Panc1 (cell line): Measurements from ENCODE around the gene DYRK1A. TPM values are rescaled to one million over a fixed set of nuclear protein-coding genes. Genes with fewer than 3 reads are reported as not detected.

Experiments used
- ATAC-seq: fragments of 200-7000 bp; cut with Tn5 transposase; 2 replicates; pipeline ENCODE4 v1.9.1; 2020; ENCODE audit warnings: mild to moderate bottlenecking, moderate library complexity
- BruUV-seq: library from RNA; stranded (reverse); fragments of 400-500 nt; replicated peaks from 2 replicates; lab custom pipeline; 2021; lab: Mats Ljungman, UMichigan
- CTCF ChIA-PET: fragments of 300-600 bp; sonication (Branson Sonifier 250); formaldehyde crosslinking; loops from one replicate; lab custom pipeline; 2022; ENCODE audit warnings: antibody characterized with exemption; lab: Charles Lee
- POLR2A ChIA-PET: fragments of 300-600 bp; sonication (Branson Sonifier 250); formaldehyde crosslinking; loops from one replicate; lab custom pipeline; 2022; ENCODE audit warnings: antibody characterized with exemption; lab: Charles Lee
- DNase-seq: peaks from one replicate; pipeline ENCODE4 v3.0.0-alpha.2; 2010; ENCODE audit warnings: low read depth, low spot score
- H3K27ac ChIP-seq: 2 replicates; pipeline ENCODE4 v1.5.1; 2011; ENCODE audit warnings: mild to moderate bottlenecking, low read length, inconsistent platforms
- H3K27me3 ChIP-seq: fragments of 200-500 bp; sonication (Bioruptor generic); 2 replicates; pipeline ENCODE4 v1.6.0; 2014; ENCODE audit warnings: low read length, inconsistent platforms; ENCODE audit not compliant: control insufficient read depth, insufficient read depth
- H3K36me3 ChIP-seq: fragments of 200-500 bp; sonication (Bioruptor generic); 2 replicates; pipeline ENCODE4 v1.5.1; 2014; ENCODE audit warnings: inconsistent platforms, mild to moderate bottlenecking, low read length, moderate library complexity; ENCODE audit not compliant: control insufficient read depth, insufficient read depth
- H3K4me1 ChIP-seq: 2 replicates; pipeline ENCODE4 v1.5.1; 2011; ENCODE audit warnings: inconsistent platforms, mild to moderate bottlenecking, low read length, moderate library complexity; ENCODE audit not compliant: control insufficient read depth, insufficient read depth
- H3K4me3 ChIP-seq, 2 experiments: 2 replicates each; pipeline ENCODE4 v1.5.1; 2011 to 2012; ENCODE audit warnings: low read depth in 2 of 2, low read length in 2 of 2, mild to moderate bottlenecking in 2 of 2, inconsistent platforms in 1 of 2, moderate library complexity in 1 of 2
- H3K9me3 ChIP-seq: fragments of 200-500 bp; sonication (Bioruptor generic); 2 replicates; pipeline ENCODE4 v1.5.1; 2014; ENCODE audit warnings: low read depth, mild to moderate bottlenecking, inconsistent platforms, low read length, moderate library complexity; ENCODE audit not compliant: control insufficient read depth, insufficient read depth
- POLR2AphosphoS5 ChIP-seq: IDR thresholded peaks from 2 replicates; pipeline ENCODE4 v1.6.1; 2012; ENCODE audit warnings: mild to moderate bottlenecking, low read depth, low read length, moderate library complexity
- SIN3A ChIP-seq: IDR thresholded peaks from 2 replicates; pipeline ENCODE4 v1.6.1; 2012; ENCODE audit warnings: low read depth, mild to moderate bottlenecking, low read length, moderate library complexity, borderline replicate concordance; ENCODE audit not compliant: insufficient read depth
- TCF7L2 ChIP-seq: IDR thresholded peaks from 2 replicates; pipeline ENCODE4 v1.6.1; 2011; ENCODE audit warnings: mild to moderate bottlenecking, low read depth, low read length, inconsistent platforms
- in situ Hi-C: cut with HindIII; loops from 2 replicates; pipeline ENCODE4 v1.10.0; 2016; ENCODE audit warnings: low sequenced_read_pairs, low pct_unique_long_range_greater_than_20kb
- intact Hi-C: fragments of 100-400 bp; cut with micrococcal nuclease; formaldehyde crosslinking; loops from one replicate; pipeline ENCODE4 v1.10.0; 2022; ENCODE audit not compliant: unreplicated experiment
- total RNA-seq: library from RNA; stranded (reverse); gene quantifications from one replicate; pipeline ENCODE4 v1.2.1, GENCODE V29; 2021; ENCODE audit not compliant: unreplicated experiment
- TF ChIP-seq, protein P1 (sequence below), 2 experiments: IDR thresholded peaks; 2 replicates each; pipeline ENCODE4 v1.6.1; 2011 to 2012; ENCODE audit warnings: low read depth in 2 of 2, control low read depth in 1 of 2, low read length in 1 of 2, mild to moderate bottlenecking in 1 of 2, moderate library complexity in 1 of 2; ENCODE audit not compliant: insufficient read depth in 1 of 2
- TF ChIP-seq, protein P2 (sequence below): fragments of 450-650 bp; IDR thresholded peaks from 2 replicates; pipeline ENCODE4 v1.5.1; 2017; ENCODE audit warnings: mild to moderate bottlenecking

Gene DYRK1A
- total RNA-seq, 1 experiment from 2014 or later, result 36.1 TPM

GRCh38 chr21:37475186-37475868 is 108.8 kb downstream of the DYRK1A start:
- CTCF ChIA-PET, result no interaction called here
- Histone ChIP-seq H3K4me1 (peaks cover 6% of the 10 kb centered on the region), H3K36me3 (no peaks in the 10 kb centered on the region; the same call in 1 of the 2 replicates), H3K4me3 (no peak overlapping the region), H3K27ac (no peak overlapping the region), H3K27me3 (no peaks in the 10 kb centered on the region), H3K9me3 (no peaks in the 10 kb centered on the region)
- in situ Hi-C loops (no loop called here), intact Hi-C loops (no loop called here)
- BruUV-seq, result no TSS peak
- DNase-seq (no peak), ATAC-seq (no peak)
- POLR2A ChIA-PET, result no interaction called here
- no peak for TF ChIP-seq POLR2AphosphoS5
- no peak for TF ChIP-seq SIN3A
- TF ChIP-seq, protein P1, sequence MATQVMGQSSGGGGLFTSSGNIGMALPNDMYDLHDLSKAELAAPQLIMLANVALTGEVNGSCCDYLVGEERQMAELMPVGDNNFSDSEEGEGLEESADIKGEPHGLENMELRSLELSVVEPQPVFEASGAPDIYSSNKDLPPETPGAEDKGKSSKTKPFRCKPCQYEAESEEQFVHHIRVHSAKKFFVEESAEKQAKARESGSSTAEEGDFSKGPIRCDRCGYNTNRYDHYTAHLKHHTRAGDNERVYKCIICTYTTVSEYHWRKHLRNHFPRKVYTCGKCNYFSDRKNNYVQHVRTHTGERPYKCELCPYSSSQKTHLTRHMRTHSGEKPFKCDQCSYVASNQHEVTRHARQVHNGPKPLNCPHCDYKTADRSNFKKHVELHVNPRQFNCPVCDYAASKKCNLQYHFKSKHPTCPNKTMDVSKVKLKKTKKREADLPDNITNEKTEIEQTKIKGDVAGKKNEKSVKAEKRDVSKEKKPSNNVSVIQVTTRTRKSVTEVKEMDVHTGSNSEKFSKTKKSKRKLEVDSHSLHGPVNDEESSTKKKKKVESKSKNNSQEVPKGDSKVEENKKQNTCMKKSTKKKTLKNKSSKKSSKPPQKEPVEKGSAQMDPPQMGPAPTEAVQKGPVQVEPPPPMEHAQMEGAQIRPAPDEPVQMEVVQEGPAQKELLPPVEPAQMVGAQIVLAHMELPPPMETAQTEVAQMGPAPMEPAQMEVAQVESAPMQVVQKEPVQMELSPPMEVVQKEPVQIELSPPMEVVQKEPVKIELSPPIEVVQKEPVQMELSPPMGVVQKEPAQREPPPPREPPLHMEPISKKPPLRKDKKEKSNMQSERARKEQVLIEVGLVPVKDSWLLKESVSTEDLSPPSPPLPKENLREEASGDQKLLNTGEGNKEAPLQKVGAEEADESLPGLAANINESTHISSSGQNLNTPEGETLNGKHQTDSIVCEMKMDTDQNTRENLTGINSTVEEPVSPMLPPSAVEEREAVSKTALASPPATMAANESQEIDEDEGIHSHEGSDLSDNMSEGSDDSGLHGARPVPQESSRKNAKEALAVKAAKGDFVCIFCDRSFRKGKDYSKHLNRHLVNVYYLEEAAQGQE (IDR thresholded peaks at IDR 0.05; ENCODE audit: insufficient read depth in 1 of 2, low read depth in 2 of 2, low read length in 1 of 2), result no peak
- no peak for TF ChIP-seq TCF7L2
- TF ChIP-seq, protein P2, sequence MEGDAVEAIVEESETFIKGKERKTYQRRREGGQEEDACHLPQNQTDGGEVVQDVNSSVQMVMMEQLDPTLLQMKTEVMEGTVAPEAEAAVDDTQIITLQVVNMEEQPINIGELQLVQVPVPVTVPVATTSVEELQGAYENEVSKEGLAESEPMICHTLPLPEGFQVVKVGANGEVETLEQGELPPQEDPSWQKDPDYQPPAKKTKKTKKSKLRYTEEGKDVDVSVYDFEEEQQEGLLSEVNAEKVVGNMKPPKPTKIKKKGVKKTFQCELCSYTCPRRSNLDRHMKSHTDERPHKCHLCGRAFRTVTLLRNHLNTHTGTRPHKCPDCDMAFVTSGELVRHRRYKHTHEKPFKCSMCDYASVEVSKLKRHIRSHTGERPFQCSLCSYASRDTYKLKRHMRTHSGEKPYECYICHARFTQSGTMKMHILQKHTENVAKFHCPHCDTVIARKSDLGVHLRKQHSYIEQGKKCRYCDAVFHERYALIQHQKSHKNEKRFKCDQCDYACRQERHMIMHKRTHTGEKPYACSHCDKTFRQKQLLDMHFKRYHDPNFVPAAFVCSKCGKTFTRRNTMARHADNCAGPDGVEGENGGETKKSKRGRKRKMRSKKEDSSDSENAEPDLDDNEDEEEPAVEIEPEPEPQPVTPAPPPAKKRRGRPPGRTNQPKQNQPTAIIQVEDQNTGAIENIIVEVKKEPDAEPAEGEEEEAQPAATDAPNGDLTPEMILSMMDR, result no peak

DNA sequence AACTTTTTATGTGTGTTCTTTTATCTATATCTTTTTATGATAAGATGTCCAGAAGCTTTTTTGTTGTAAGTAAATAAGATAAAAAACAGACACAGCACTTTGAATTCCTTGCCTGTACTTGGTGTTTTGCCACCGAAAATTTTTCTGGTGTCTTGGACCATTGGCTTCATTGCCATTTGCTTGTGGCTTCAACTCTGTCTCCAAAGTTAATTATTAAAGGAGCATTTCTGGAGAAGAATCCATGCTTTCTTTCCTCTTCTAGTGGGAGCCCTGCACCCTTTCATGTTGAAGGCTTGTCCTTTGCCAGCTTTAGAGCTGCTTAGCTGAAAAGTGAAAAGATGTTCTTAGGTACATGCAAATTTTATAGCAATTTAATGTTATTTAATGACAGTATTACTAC is 112.2 kb downstream of the DYRK1A start:
- DNase-seq (no peak), ATAC-seq (no peak)
- H3K36me3 ChIP-seq, result no peaks in the 10 kb centered on the region
- TF ChIP-seq SIN3A, result no peak
- TF ChIP-seq, protein P2, result no peak
- TF ChIP-seq, protein P1 (IDR thresholded peaks at IDR 0.05; ENCODE audit: insufficient read depth in 1 of 2, low read depth in 2 of 2, low read length in 1 of 2), result no peak
- TF ChIP-seq TCF7L2, result no peak
- TF ChIP-seq POLR2AphosphoS5, result no peak
- peaks cover 6% of the 10 kb centered on the region for H3K4me1 ChIP-seq
- in situ Hi-C loops (no loop called here), intact Hi-C loops (no loop called here)
- POLR2A ChIA-PET, result no interaction called here
- CTCF ChIA-PET, result interaction anchor here (0.5 kb wide), 1 partner anchor 817 kb away, joined by 18 read pairs; no protein-coding TSS in a partner anchor
- no peaks in the 10 kb centered on the region for H3K9me3 ChIP-seq
- H3K27me3 ChIP-seq, result no peaks in the 10 kb centered on the region
- no peak overlapping the region for H3K4me3 ChIP-seq
- no TSS peak for BruUV-seq
- no peak overlapping the region for H3K27ac ChIP-seq
